K562 (cell line): Measurements from ENCODE around the gene PIGV. TPM values are rescaled to one million over a fixed set of nuclear protein-coding genes. Genes with fewer than 3 reads are reported as not detected.

Experiments used
- ATAC-seq: fragments of 200-7000 bp; cut with Tn5 transposase; 3 replicates; pipeline ENCODE4 v1.9.1; 2020; ENCODE audit warnings: moderate library complexity
- BruUV-seq: library from RNA; stranded (reverse); fragments of 400-500 nt; replicated peaks from 2 replicates; lab custom pipeline; 2021; lab: Mats Ljungman, UMichigan
- CTCF ChIA-PET: fragments of 300-600 bp; formaldehyde crosslinking; extraction: SDS; loops from one replicate; lab custom pipeline; 2021; ENCODE audit warnings: low intra/inter-chr PET ratio; lab: Yijun Ruan, JAX
- POLR2A ChIA-PET: fragments of 300-600, 350-650 bp; sonication (Branson Sonifier 250); formaldehyde crosslinking; extraction: SDS; loops from one replicate; lab custom pipeline; 2021; ENCODE audit warnings: antibody characterized with exemption, inconsistent platforms; lab: Yijun Ruan, JAX
- DNase-seq, 4 experiments: peaks; one replicate each; pipeline versions ENCODE4 v3.0.0 to v3.0.0-alpha.2; 2011 to 2018; ENCODE audit warnings: low spot score in 3 of 4, mixed read lengths in 3 of 4; ENCODE audit errors: extremely low read depth in 1 of 4
- FAIRE-seq: peaks from 2 replicates; lab custom pipeline; 2011; peaks lifted over from hg19 to GRCh38; lab: Jason Lieb, UNC
- H2AFZ ChIP-seq: 2 replicates; pipeline ENCODE4 v1.6.0; 2011; ENCODE audit warnings: low read depth, low read length, control low read depth, inconsistent platforms
- H3K27ac ChIP-seq: fragments of 200-600 bp; 3 replicates; pipeline ENCODE4 v1.8.0; 2011; ENCODE audit warnings: low read depth, mild to moderate bottlenecking, control low read depth, inconsistent platforms, low read length, moderate library complexity, mixed read lengths; ENCODE audit errors: extremely low read depth
- H3K27me3 ChIP-seq, 2 experiments: fragments of 300-600 bp in 1 of 2; 2 replicates in 1 of 2; 3 replicates in 1 of 2; pipeline versions ENCODE4 v1.6.0 to v1.8.0; 2011; ENCODE audit warnings: inconsistent platforms in 2 of 2, low read length in 2 of 2, mild to moderate bottlenecking in 1 of 2, mixed read lengths in 1 of 2, moderate library complexity in 1 of 2; ENCODE audit not compliant: control insufficient read depth in 2 of 2, insufficient read depth in 2 of 2
- H3K36me3 ChIP-seq: fragments of 300-600 bp; 3 replicates; pipeline ENCODE4 v1.8.0; 2011; ENCODE audit warnings: mild to moderate bottlenecking, low read length, inconsistent platforms; ENCODE audit not compliant: control insufficient read depth, insufficient read depth
- H3K4me1 ChIP-seq, 2 experiments: fragments of 200-600 bp in 1 of 2; replicated peaks in 1 of 2; 2 replicates in 1 of 2; 3 replicates in 1 of 2; pipeline versions ENCODE4 v1.5.1 to v1.8.0; 2011; ENCODE audit warnings: inconsistent platforms in 2 of 2, low read length in 2 of 2, mild to moderate bottlenecking in 1 of 2, mixed read lengths in 1 of 2, moderate library complexity in 1 of 2; ENCODE audit not compliant: control insufficient read depth in 2 of 2, insufficient read depth in 2 of 2
- H3K4me2 ChIP-seq: 2 replicates; pipeline ENCODE4 v1.6.1; 2011; ENCODE audit warnings: low read length, control low read depth, inconsistent platforms, mixed read lengths; ENCODE audit not compliant: insufficient read depth
- H3K4me3 ChIP-seq: fragments of 200-600 bp; sonication (generic), shearing (Covaris generic); 2 replicates; pipeline ENCODE4 v1.5.1; 2016; ENCODE audit warnings: control low read depth, inconsistent platforms
- H3K79me2 ChIP-seq: fragments of 200-600 bp; 3 replicates; pipeline ENCODE4 v1.8.0; 2011; ENCODE audit warnings: low read length, inconsistent platforms; ENCODE audit not compliant: control insufficient read depth, insufficient read depth
- H3K9ac ChIP-seq, 2 experiments: 2 replicates each; pipeline versions ENCODE4 v1.6.0 to v1.6.1; 2011; ENCODE audit warnings: low read depth in 2 of 2, low read length in 2 of 2, control low read depth in 1 of 2, inconsistent platforms in 1 of 2, mild to moderate bottlenecking in 1 of 2, mixed read lengths in 1 of 2; ENCODE audit not compliant: insufficient read depth in 1 of 2
- H3K9me1 ChIP-seq: one replicate; pipeline ENCODE4 v1.6.0; 2011; ENCODE audit warnings: inconsistent platforms, mild to moderate bottlenecking, low read length, moderate library complexity; ENCODE audit not compliant: control insufficient read depth, insufficient read depth
- H3K9me3 ChIP-seq: replicated peaks from 2 replicates; pipeline ENCODE4 v1.5.1; 2011; ENCODE audit warnings: low read depth, low read length, inconsistent platforms; ENCODE audit not compliant: control insufficient read depth, insufficient read depth
- H4K20me1 ChIP-seq: replicated peaks from 2 replicates; pipeline ENCODE4 v1.6.1; 2011; ENCODE audit warnings: low read length, inconsistent platforms, mixed read lengths; ENCODE audit not compliant: control insufficient read depth, insufficient read depth
- GTF2E2 ChIP-seq: fragments of 200-800 bp; sonication (Bioruptor generic); IDR thresholded peaks from 2 replicates; pipeline ENCODE4 v1.6.1; 2016; ENCODE audit warnings: missing genetic modification characterization, missing compliant biosample characterization
- KDM5B ChIP-seq: fragments of 200-600 bp; sonication (generic); IDR thresholded peaks from 2 replicates; pipeline ENCODE4 v1.6.1; 2012; ENCODE audit warnings: low read depth, mild to moderate bottlenecking, moderate library complexity, low read length, control low read depth, inconsistent platforms; ENCODE audit not compliant: insufficient replicate concordance
- ZFX ChIP-seq: sonication (generic); formaldehyde crosslinking; IDR thresholded peaks from 2 replicates; pipeline ENCODE4 v1.8.0; 2022; ENCODE audit warnings: mild to moderate bottlenecking, missing genetic modification reagents, moderate library complexity
- ZNF140 ChIP-seq: fragments of 250-450 bp; sonication (Bioruptor Pico); IDR thresholded peaks from 2 replicates; pipeline ENCODE4 v1.8.0; 2021; ENCODE audit warnings: moderate library complexity, mild to moderate bottlenecking, inconsistent platforms
- ZNF551 ChIP-seq: fragments of 250-450 bp; sonication (Bioruptor Pico); IDR thresholded peaks from 2 replicates; pipeline ENCODE4 v1.5.0; 2021; ENCODE audit warnings: mild to moderate bottlenecking, moderate library complexity
- WGBS: fragments of 100-300 bp; shearing (Covaris generic); methylation state at CpG from one replicate; pipeline ENCODE4 v1.1.6; 2016; ENCODE audit warnings: low coverage, mixed read lengths; ENCODE audit not compliant: insufficient coverage; ENCODE audit errors: missing lambda C conversion rate; 5-methylcytosine and 5-hydroxymethylcytosine counted together
- in situ Hi-C: fragments of 300-500 bp; cut with MboI; formaldehyde crosslinking; loops from 4 replicates; pipeline ENCODE4 v1.15.0; 2018; ENCODE audit warnings: inconsistent platforms, mixed read lengths
- intact Hi-C: fragments of 100-400 bp; cut with micrococcal nuclease; formaldehyde crosslinking; loops from 2 replicates; pipeline ENCODE4 v1.14.2; 2022
- polyA plus RNA-seq, 8 experiments: library from polyadenylated mRNA; depleted of rRNA in 4 of 8; stranded (reverse) in 5 of 8; unstranded in 3 of 8; fragments of >200 nt; fragmentation: Nextera tagmentation in 2 of 8; fragmentation: Illumina TruSeq in 1 of 8; extraction: Ambion mirVana in 2 of 8; extraction: Trizol in 1 of 8; gene quantifications; 2 replicates each; pipeline versions ENCODE4 v1.2.1 to v1.2.3, GENCODE V29; 2011 to 2014; ENCODE audit warnings: inconsistent platforms in 1 of 8, missing spikeins in 1 of 8
- total RNA-seq, 7 experiments: library from RNA; depleted of rRNA in 6 of 7; stranded (reverse); fragments of >200 nt in 6 of 7; fragmentation: Illumina TruSeq in 2 of 7; extraction: Trizol in 2 of 7; gene quantifications; 2 replicates each; pipeline versions ENCODE4 v1.2.1 to v1.2.3, GENCODE V29; 2011 to 2021; ENCODE audit warnings: low replicate concordance in 1 of 7
- TF ChIP-seq, protein P1 (sequence below): sonication (generic); IDR thresholded peaks from 2 replicates; pipeline ENCODE4 v1.6.1; 2016
- TF ChIP-seq, protein P2 (sequence below): IDR thresholded peaks from 2 replicates; pipeline ENCODE4 v1.6.1; 2016; ENCODE audit warnings: missing genetic modification characterization, missing compliant biosample characterization

PIGV gene
- total and polyA plus RNA-seq, 9 of the 15 experiments (the other 6 are each of a cell fraction or from before 2014, with no cell fraction given), result 8.4 to 21.8 (median 11.7) TPM

DNA sequence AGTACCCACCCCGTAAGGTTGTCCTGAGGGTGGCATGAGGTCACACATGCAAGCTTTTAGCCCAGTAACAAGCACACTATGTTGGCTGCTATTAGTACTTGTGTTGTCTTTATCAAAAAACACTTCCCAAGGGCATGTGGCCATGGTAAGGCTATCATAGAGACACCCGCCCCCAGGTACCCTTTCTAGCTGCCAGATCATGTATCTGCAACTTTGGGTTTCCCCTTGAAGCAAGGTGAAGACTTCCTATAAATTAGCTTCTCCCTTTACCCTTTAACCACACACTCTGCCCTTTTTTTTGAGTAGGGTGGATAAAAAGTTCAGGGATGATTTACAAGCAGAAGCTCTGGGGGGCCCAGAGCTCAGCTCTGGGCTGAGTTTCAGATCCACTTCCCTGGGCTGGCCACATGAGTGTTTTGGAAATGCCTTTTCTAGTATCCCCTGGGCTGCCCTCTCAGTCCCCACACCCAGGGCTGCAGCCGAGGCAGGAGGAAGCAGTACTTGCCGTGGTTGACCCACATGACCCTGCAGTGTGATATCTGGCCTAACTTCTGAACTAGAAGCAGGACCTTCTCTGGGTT, 40.8 kb downstream of the PIGV start:
- peak overlapping the region; percentile 48; the same call in 2 of the 3 replicates for H3K27ac ChIP-seq
- FAIRE-seq (peak; percentile 91), ATAC-seq (peak; percentile 58), DNase-seq (peak in 3 of 4 experiments; percentile 23 to 76 (median 54))
- TF ChIP-seq GTF2E2 (no peak), ZNF140 (no peak), KDM5B (peak; percentile 33), ZNF551 (CRISPR knock-in tag) (no peak), ZFX (CRISPR knock-in tag) (peak; percentile 33; the same call in 1 of the 2 replicates)
- TF ChIP-seq, protein P1, sequence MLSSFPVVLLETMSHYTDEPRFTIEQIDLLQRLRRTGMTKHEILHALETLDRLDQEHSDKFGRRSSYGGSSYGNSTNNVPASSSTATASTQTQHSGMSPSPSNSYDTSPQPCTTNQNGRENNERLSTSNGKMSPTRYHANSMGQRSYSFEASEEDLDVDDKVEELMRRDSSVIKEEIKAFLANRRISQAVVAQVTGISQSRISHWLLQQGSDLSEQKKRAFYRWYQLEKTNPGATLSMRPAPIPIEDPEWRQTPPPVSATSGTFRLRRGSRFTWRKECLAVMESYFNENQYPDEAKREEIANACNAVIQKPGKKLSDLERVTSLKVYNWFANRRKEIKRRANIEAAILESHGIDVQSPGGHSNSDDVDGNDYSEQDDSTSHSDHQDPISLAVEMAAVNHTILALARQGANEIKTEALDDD, result peak; percentile 91
- TF ChIP-seq, protein P2, sequence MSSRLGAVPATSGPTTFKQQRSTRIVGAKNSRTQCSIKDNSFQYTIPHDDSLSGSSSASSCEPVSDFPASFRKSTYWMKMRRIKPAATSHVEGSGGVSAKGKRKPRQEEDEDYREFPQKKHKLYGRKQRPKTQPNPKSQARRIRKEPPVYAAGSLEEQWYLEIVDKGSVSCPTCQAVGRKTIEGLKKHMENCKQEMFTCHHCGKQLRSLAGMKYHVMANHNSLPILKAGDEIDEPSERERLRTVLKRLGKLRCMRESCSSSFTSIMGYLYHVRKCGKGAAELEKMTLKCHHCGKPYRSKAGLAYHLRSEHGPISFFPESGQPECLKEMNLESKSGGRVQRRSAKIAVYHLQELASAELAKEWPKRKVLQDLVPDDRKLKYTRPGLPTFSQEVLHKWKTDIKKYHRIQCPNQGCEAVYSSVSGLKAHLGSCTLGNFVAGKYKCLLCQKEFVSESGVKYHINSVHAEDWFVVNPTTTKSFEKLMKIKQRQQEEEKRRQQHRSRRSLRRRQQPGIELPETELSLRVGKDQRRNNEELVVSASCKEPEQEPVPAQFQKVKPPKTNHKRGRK (tag), result no peak
- no peaks in the 10 kb centered on the region for H3K27me3 ChIP-seq
- ChIA-PET POLR2A (interaction anchor here (0.6 to 2.2 kb wide), 12 partner anchors 10 to 357 kb away, joined by 3 to 7 read pairs (median 3); partner anchors contain the start of genes HMGN2 and NR0B2), CTCF (no interaction called here)
- H3K4me1 ChIP-seq, result peaks cover 42 to 44% of the 10 kb centered on the region in 2 experiments
- no peak overlapping the region; the same call in 1 of the 2 replicates for H3K4me3 ChIP-seq
- no peak overlapping the region for H2AFZ ChIP-seq
- 31% methylated on average over 4 of the region's 4 CpGs for WGBS
- H3K9me3 ChIP-seq, result no peaks in the 10 kb centered on the region
- peak overlapping the region; percentile 70 for H3K4me2 ChIP-seq
- peaks cover 49% of the 10 kb centered on the region for H3K36me3 ChIP-seq
- in situ Hi-C loops, result no loop called here
- H3K79me2 ChIP-seq, result peaks cover 41% of the 10 kb centered on the region
- no TSS peak for BruUV-seq
- peaks cover 10% of the 10 kb centered on the region for H3K9me1 ChIP-seq
- H4K20me1 ChIP-seq, result peaks cover 16% of the 10 kb centered on the region; the same call in 1 of the 2 replicates
- peak overlapping the region; percentile 27 to 85 for H3K9ac ChIP-seq
- intact Hi-C loops, result no loop called here
